Fibroblast of lung (primary cell): ENCODE measurements around the gene IVD. TPM values are rescaled to one million over a fixed set of nuclear protein-coding genes. Genes with fewer than 3 reads are reported as not detected.

Experiments used
- DNase-seq, 2 donors: peaks; one replicate each; pipeline versions ENCODE4 v3.0.0 to v3.0.0-alpha.2; 2010; ENCODE audit warnings: low read depth in 2 of 2
- H2AFZ ChIP-seq: 2 replicates; pipeline ENCODE4 v1.5.1; 2012; ENCODE audit warnings: low read length, control low read depth, inconsistent platforms
- H3K27ac ChIP-seq: 2 replicates; pipeline ENCODE4 v1.5.1; 2011; ENCODE audit warnings: low read length, control low read depth; ENCODE audit not compliant: insufficient read depth
- H3K27me3 ChIP-seq: 2 replicates; pipeline ENCODE4 v1.5.1; 2011; ENCODE audit warnings: mild to moderate bottlenecking, low read length; ENCODE audit not compliant: control insufficient read depth, insufficient read depth
- H3K36me3 ChIP-seq: 2 replicates; pipeline ENCODE4 v1.5.1; 2011; ENCODE audit warnings: low read length; ENCODE audit not compliant: control insufficient read depth, insufficient read depth
- H3K4me1 ChIP-seq: 2 replicates; pipeline ENCODE4 v1.5.1; 2011; ENCODE audit warnings: low read length; ENCODE audit not compliant: control insufficient read depth, insufficient read depth; ENCODE audit errors: extremely low read depth
- H3K4me2 ChIP-seq: 2 replicates; pipeline ENCODE4 v1.5.1; 2011; ENCODE audit warnings: low read length, control low read depth; ENCODE audit not compliant: insufficient read depth; ENCODE audit errors: extremely low read depth
- H3K4me3 ChIP-seq, 4 experiments: fragments of 200-600 bp in 1 of 4; sonication (generic) in 1 of 4; replicated peaks in 1 of 4; 2 replicates each; pipeline ENCODE4 v1.5.1; 2011 to 2016; ENCODE audit warnings: low read length in 4 of 4, low read depth in 3 of 4, mild to moderate bottlenecking in 3 of 4, control low read depth in 2 of 4, inconsistent platforms in 1 of 4, mixed read lengths in 1 of 4; ENCODE audit not compliant: insufficient read depth in 1 of 4; ENCODE audit errors: control extremely low read depth in 1 of 4
- H3K79me2 ChIP-seq: 2 replicates; pipeline ENCODE4 v1.5.1; 2012; ENCODE audit warnings: mild to moderate bottlenecking, low read length, inconsistent platforms; ENCODE audit not compliant: control insufficient read depth, insufficient read depth
- H3K9ac ChIP-seq: 2 replicates; pipeline ENCODE4 v1.5.1; 2011; ENCODE audit warnings: mild to moderate bottlenecking, low read length, control low read depth; ENCODE audit not compliant: insufficient read depth
- H3K9me3 ChIP-seq: 2 replicates; pipeline ENCODE4 v1.5.1; 2012; ENCODE audit warnings: low read depth, low read length; ENCODE audit not compliant: control insufficient read depth, insufficient read depth
- H4K20me1 ChIP-seq: 2 replicates; pipeline ENCODE4 v1.5.1; 2011; ENCODE audit warnings: low read length; ENCODE audit not compliant: control insufficient read depth, insufficient read depth; ENCODE audit errors: extremely low read depth
- CTCF ChIP-seq, 2 donors: IDR thresholded peaks in 1 of 2; conservative IDR thresholded peaks in 1 of 2; 1 replicate in 1 of 2; 2 replicates in 1 of 2; pipeline ENCODE4 v1.5.1; 2011 to 2012; ENCODE audit warnings: low read length in 2 of 2, control low read depth in 1 of 2, inconsistent platforms in 1 of 2, low read depth in 1 of 2, mild to moderate bottlenecking in 1 of 2
- EZH2 ChIP-seq: IDR thresholded peaks from 2 replicates; pipeline ENCODE4 v1.5.1; 2012; ENCODE audit warnings: low read length, control low read depth, mild to moderate bottlenecking; ENCODE audit errors: missing control alignments
- polyA plus RNA-seq, 2 donors: library from polyadenylated mRNA; depleted of rRNA in 1 of 2; stranded (reverse) in 1 of 2; unstranded in 1 of 2; fragments of >200 nt; gene quantifications; 2 replicates each; pipeline ENCODE4 v1.2.1, GENCODE V29; 2011 to 2012; ENCODE audit warnings: missing spikeins in 1 of 2
- total RNA-seq: library from RNA; depleted of rRNA; stranded (reverse); fragments of >200 nt; gene quantifications from 2 replicates; pipeline ENCODE4 v1.2.1, GENCODE V29; 2014

Gene IVD
- total and polyA plus RNA-seq, 2 donors (not counting 1 experiment from before 2014, with no cell fraction given): 37.9 to 61.8 TPM

- DNase-seq: no peak
- Histone ChIP-seq H4K20me1 (no peaks in the 10 kb centered on the region), H3K4me1 (peaks cover 13% of the 10 kb centered on the region), H3K4me3 (no peak overlapping the region), H3K79me2 (no peaks in the 10 kb centered on the region), H3K36me3 (no peaks in the 10 kb centered on the region), H3K4me2 (no peak overlapping the region), H3K9me3 (no peaks in the 10 kb centered on the region), H2AFZ (no peak overlapping the region), H3K9ac (no peak overlapping the region), H3K27me3 (no peaks in the 10 kb centered on the region), H3K27ac (no peak overlapping the region)
- no peak for TF ChIP-seq EZH2
- TF ChIP-seq CTCF (conservative IDR thresholded peaks at IDR 0.05 in 1 of 2, IDR thresholded peaks at IDR 0.05 in 1 of 2; ENCODE audit: low read depth in 1 of 2, low read length in 2 of 2): no peak
Measured at GRCh38 chr15:40377606-40378005, 28.0 kb upstream of the IVD start.

GRCh38 chr15:40379374-40379773, 26.2 kb upstream of the IVD start:
- Histone ChIP-seq H3K9ac (no peak overlapping the region), H3K36me3 (no peaks in the 10 kb centered on the region), H3K4me3 (no peak overlapping the region), H3K27ac (peak overlapping the region; percentile 69), H2AFZ (no peak overlapping the region), H3K27me3 (no peaks in the 10 kb centered on the region), H4K20me1 (no peaks in the 10 kb centered on the region), H3K4me1 (peaks cover 14% of the 10 kb centered on the region), H3K79me2 (peaks cover 14% of the 10 kb centered on the region), H3K4me2 (peak overlapping the region; percentile 55), H3K9me3 (no peaks in the 10 kb centered on the region)
- TF ChIP-seq EZH2 (no peak), CTCF (conservative IDR thresholded peaks at IDR 0.05 in 1 of 2, IDR thresholded peaks at IDR 0.05 in 1 of 2; ENCODE audit: low read depth in 1 of 2, low read length in 2 of 2) (no peak)
- DNase-seq: no peak

GRCh38 chr15:40379853-40380252, 25.7 kb upstream of the IVD start:
- Histone ChIP-seq H4K20me1 (no peaks in the 10 kb centered on the region), H3K36me3 (no peaks in the 10 kb centered on the region), H3K9me3 (no peaks in the 10 kb centered on the region), H3K27me3 (no peaks in the 10 kb centered on the region), H3K4me3 (no peak overlapping the region), H3K9ac (no peak overlapping the region), H3K27ac (peak overlapping the region; percentile 69), H2AFZ (no peak overlapping the region), H3K4me2 (peak overlapping the region; percentile 55), H3K79me2 (peaks cover 19% of the 10 kb centered on the region), H3K4me1 (peaks cover 15% of the 10 kb centered on the region)
- TF ChIP-seq CTCF (conservative IDR thresholded peaks at IDR 0.05 in 1 of 2, IDR thresholded peaks at IDR 0.05 in 1 of 2; ENCODE audit: low read depth in 1 of 2, low read length in 2 of 2) (no peak), EZH2 (no peak)
- DNase-seq: peak; percentile 97 to 99
